Measurements from ENCODE around the gene IL31RA.

IL31RA gene

DNA sequence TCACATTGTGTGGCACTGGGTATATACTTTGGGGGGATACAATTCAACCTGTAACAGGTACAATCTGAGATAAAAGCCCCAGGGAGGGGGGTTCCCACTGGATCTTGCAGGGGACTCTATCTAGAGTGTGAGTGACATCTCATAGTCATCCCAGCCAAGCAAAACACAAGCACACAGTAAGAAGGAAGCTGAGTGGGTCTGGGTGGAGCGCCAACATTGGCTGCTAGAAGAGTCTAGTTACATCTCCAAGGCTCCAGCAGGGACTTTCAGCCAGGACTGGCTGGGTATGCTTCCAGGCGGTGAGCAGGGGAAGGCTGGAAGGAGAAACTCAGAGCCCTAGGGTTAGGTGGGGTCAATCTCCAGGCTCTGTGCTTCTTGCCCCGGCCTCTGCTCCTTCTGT is 53.0 kb downstream of the IL31RA start:
- Histone ChIP-seq H3K27me3 (ENCODE audit: control insufficient read depth, insufficient read depth, low read length) (no peaks in the 10 kb centered on the region), H3K27ac (ENCODE audit: low read length) (no peak overlapping the region), H3K9me3 (ENCODE audit: control insufficient read depth, low read depth, low read length) (no peaks in the 10 kb centered on the region), H3K36me3 (ENCODE audit: control insufficient read depth, low read depth, low read length) (no peaks in the 10 kb centered on the region), H3K9ac (ENCODE audit: low read length) (no peak overlapping the region), H3K4me1 (ENCODE audit: control insufficient read depth, low read depth, low read length) (no peaks in the 10 kb centered on the region), H3K4me3 (ENCODE audit: low read length) (no peak overlapping the region)

DNA sequence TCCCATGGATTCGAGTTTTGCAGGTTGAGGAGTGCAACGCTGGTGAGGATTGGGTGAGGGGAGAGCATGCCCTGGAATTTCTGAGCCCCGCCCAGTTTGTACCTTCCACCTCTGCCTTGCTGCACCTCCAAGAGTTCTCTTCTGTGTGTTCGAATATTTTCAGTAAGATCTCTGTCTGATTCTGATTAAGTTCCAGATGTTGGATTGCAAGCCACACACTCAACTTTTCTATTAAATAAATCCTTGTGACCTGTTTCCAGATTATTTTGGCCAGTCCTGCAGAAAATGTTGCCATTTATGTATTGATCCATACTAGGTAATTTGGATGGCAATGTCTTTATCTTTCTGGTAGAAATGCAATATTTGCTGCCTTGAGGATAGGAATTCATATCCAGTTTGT is 54.1 kb downstream of the IL31RA start:
- no peak overlapping the region for H3K9ac ChIP-seq (ENCODE audit: low read length)
- H3K9me3 ChIP-seq (ENCODE audit: control insufficient read depth, low read depth, low read length): no peaks in the 10 kb centered on the region
- H3K4me1 ChIP-seq (ENCODE audit: control insufficient read depth, low read depth, low read length): no peaks in the 10 kb centered on the region
- no peaks in the 10 kb centered on the region for H3K36me3 ChIP-seq (ENCODE audit: control insufficient read depth, low read depth, low read length)
- no peaks in the 10 kb centered on the region for H3K27me3 ChIP-seq (ENCODE audit: control insufficient read depth, insufficient read depth, low read length)
- no peak overlapping the region for H3K27ac ChIP-seq (ENCODE audit: low read length)
- no peak overlapping the region for H3K4me3 ChIP-seq (ENCODE audit: low read length)

GRCh38 chr5:55907927-55908326 is 56.8 kb downstream of the IL31RA start:
- Histone ChIP-seq H3K9ac (ENCODE audit: low read length) (no peak overlapping the region), H3K27me3 (ENCODE audit: control insufficient read depth, insufficient read depth, low read length) (no peaks in the 10 kb centered on the region), H3K36me3 (ENCODE audit: control insufficient read depth, low read depth, low read length) (no peaks in the 10 kb centered on the region), H3K27ac (ENCODE audit: low read length) (no peak overlapping the region), H3K9me3 (ENCODE audit: control insufficient read depth, low read depth, low read length) (no peaks in the 10 kb centered on the region), H3K4me3 (ENCODE audit: low read length) (no peak overlapping the region), H3K4me1 (ENCODE audit: control insufficient read depth, low read depth, low read length) (no peaks in the 10 kb centered on the region)

- H3K27ac ChIP-seq (ENCODE audit: low read length): no peak overlapping the region
- H3K27me3 ChIP-seq (ENCODE audit: control insufficient read depth, insufficient read depth, low read length): no peaks in the 10 kb centered on the region
- H3K4me1 ChIP-seq (ENCODE audit: control insufficient read depth, low read depth, low read length): no peaks in the 10 kb centered on the region
- H3K36me3 ChIP-seq (ENCODE audit: control insufficient read depth, low read depth, low read length): no peaks in the 10 kb centered on the region
- no peak overlapping the region for H3K4me3 ChIP-seq (ENCODE audit: low read length)
- no peak overlapping the region for H3K9ac ChIP-seq (ENCODE audit: low read length)
- no peaks in the 10 kb centered on the region for H3K9me3 ChIP-seq (ENCODE audit: control insufficient read depth, low read depth, low read length)
These were observed 57.6 kb downstream of the IL31RA start for GRCh38 chr5:55908804-55909203.

- Histone ChIP-seq H3K36me3 (ENCODE audit: control insufficient read depth, low read depth, low read length) (no peaks in the 10 kb centered on the region), H3K27ac (ENCODE audit: low read length) (no peak overlapping the region), H3K9me3 (ENCODE audit: control insufficient read depth, low read depth, low read length) (no peaks in the 10 kb centered on the region), H3K27me3 (ENCODE audit: control insufficient read depth, insufficient read depth, low read length) (no peaks in the 10 kb centered on the region), H3K4me3 (ENCODE audit: low read length) (no peak overlapping the region), H3K4me1 (ENCODE audit: control insufficient read depth, low read depth, low read length) (no peaks in the 10 kb centered on the region), H3K9ac (ENCODE audit: low read length) (no peak overlapping the region)
These were observed 60.9 kb downstream of the IL31RA start for GRCh38 chr5:55911784-55912653.

- no peaks in the 10 kb centered on the region for H3K4me1 ChIP-seq (ENCODE audit: control insufficient read depth, low read depth, low read length)
- H3K36me3 ChIP-seq (ENCODE audit: control insufficient read depth, low read depth, low read length): no peaks in the 10 kb centered on the region
- H3K9ac ChIP-seq (ENCODE audit: low read length): no peak overlapping the region
- no peak overlapping the region for H3K4me3 ChIP-seq (ENCODE audit: low read length)
- H3K9me3 ChIP-seq (ENCODE audit: control insufficient read depth, low read depth, low read length): no peaks in the 10 kb centered on the region
- H3K27ac ChIP-seq (ENCODE audit: low read length): no peak overlapping the region
- no peaks in the 10 kb centered on the region for H3K27me3 ChIP-seq (ENCODE audit: control insufficient read depth, insufficient read depth, low read length)
These were observed 62.6 kb downstream of the IL31RA start for GRCh38 chr5:55913466-55914413.

DNA sequence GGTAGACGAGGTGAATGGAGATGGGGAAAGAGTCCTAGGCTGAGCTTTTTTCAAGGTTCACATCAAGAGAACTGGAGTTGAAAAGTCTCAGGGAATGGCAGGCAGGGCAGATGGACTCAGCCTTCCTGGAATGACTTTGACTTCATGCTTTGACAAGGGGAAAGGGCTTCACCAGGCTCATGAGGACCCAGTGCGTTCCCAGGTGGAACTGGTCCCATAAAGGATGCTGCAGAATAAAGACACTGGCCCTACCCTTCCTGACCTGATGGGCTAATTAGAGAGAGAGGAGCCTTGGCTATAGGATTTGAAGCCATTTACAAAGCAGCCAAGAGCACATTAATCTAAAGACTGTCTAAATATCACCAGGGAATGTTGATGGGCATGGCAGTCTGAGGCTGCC is 63.8 kb downstream of the IL31RA start:
- Histone ChIP-seq H3K9me3 (ENCODE audit: control insufficient read depth, low read depth, low read length) (no peaks in the 10 kb centered on the region), H3K27ac (ENCODE audit: low read length) (no peak overlapping the region), H3K9ac (ENCODE audit: low read length) (no peak overlapping the region), H3K36me3 (ENCODE audit: control insufficient read depth, low read depth, low read length) (no peaks in the 10 kb centered on the region), H3K4me1 (ENCODE audit: control insufficient read depth, low read depth, low read length) (no peaks in the 10 kb centered on the region), H3K27me3 (ENCODE audit: control insufficient read depth, insufficient read depth, low read length) (no peaks in the 10 kb centered on the region), H3K4me3 (ENCODE audit: low read length) (no peak overlapping the region)

DNA sequence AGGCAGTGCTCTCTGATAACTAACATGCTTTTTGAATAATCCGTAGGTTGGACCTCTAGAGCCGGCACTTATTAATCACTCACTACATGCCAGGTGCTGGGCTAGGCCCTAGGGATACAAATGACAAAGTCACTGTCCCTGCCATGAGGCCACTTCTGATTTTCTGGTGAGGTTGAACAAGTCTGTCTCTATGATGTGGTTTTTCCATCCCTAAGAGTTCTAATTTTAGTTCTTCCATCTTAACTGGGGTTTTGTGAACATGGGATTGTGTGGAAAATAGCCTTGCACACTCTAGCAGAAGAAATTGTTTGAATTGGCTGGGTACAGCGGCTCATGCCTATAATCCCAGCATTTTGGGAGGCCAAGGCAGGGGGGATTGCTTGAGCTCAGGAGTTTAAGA is 64.6 kb downstream of the IL31RA start:
- Histone ChIP-seq H3K27ac (ENCODE audit: low read length) (no peak overlapping the region), H3K9ac (ENCODE audit: low read length) (no peak overlapping the region), H3K9me3 (ENCODE audit: control insufficient read depth, low read depth, low read length) (no peaks in the 10 kb centered on the region), H3K4me1 (ENCODE audit: control insufficient read depth, low read depth, low read length) (no peaks in the 10 kb centered on the region), H3K4me3 (ENCODE audit: low read length) (no peak overlapping the region), H3K27me3 (ENCODE audit: control insufficient read depth, insufficient read depth, low read length) (no peaks in the 10 kb centered on the region), H3K36me3 (ENCODE audit: control insufficient read depth, low read depth, low read length) (no peaks in the 10 kb centered on the region)

- Histone ChIP-seq H3K36me3 (ENCODE audit: control insufficient read depth, low read depth, low read length) (no peaks in the 10 kb centered on the region), H3K4me1 (ENCODE audit: control insufficient read depth, low read depth, low read length) (no peaks in the 10 kb centered on the region), H3K9me3 (ENCODE audit: control insufficient read depth, low read depth, low read length) (no peaks in the 10 kb centered on the region)
These were observed 65.8 kb downstream of the IL31RA start for GRCh38 chr5:55916986-55917385.

DNA sequence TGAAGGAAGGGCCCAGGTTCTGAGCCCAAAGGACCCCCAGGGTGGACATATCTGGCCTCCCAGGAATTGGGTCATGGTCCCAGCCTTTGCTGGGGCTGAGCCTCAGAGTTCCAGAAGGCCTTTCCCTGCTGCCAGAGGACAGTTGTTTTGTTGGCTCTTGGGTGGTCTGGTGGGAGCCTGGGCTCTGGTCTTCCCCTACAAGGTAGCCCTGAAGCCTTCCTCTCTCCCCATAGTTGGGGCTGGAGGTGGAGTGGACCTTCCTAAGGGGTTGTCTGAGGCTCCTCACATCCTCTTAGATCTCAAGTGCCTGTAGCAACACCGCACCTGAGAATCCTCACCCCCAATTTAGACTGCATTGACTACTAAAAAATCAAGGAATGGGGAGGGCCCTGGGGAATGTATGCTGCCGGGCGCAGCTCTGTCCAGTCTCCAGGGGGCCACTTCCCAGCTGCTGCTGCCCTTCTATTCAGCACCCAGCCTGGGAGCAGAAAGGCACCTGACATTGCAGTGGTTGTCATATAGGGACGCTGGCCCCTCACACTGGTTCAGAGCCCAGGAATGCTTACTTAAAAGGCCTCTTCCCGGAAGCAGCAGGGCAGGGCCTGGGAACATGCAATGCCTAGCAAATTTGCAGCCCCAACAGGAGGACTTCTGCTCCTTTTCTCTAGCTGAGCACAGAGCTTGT is 66.4 kb downstream of the IL31RA start:
- H3K27ac ChIP-seq (ENCODE audit: low read length): no peak overlapping the region
- H3K9ac ChIP-seq (ENCODE audit: low read length): no peak overlapping the region
- H3K36me3 ChIP-seq (ENCODE audit: control insufficient read depth, low read depth, low read length): no peaks in the 10 kb centered on the region
- no peaks in the 10 kb centered on the region for H3K27me3 ChIP-seq (ENCODE audit: control insufficient read depth, insufficient read depth, low read length)
- H3K4me1 ChIP-seq (ENCODE audit: control insufficient read depth, low read depth, low read length): no peaks in the 10 kb centered on the region
- no peaks in the 10 kb centered on the region for H3K9me3 ChIP-seq (ENCODE audit: control insufficient read depth, low read depth, low read length)
- no peak overlapping the region for H3K4me3 ChIP-seq (ENCODE audit: low read length)

More at GRCh38 chr5:55916986-55917385, 65.8 kb downstream of the IL31RA start:
- H3K4me3 ChIP-seq (ENCODE audit: low read length): no peak overlapping the region
- H3K27me3 ChIP-seq (ENCODE audit: control insufficient read depth, insufficient read depth, low read length): no peaks in the 10 kb centered on the region
- H3K9ac ChIP-seq (ENCODE audit: low read length): no peak overlapping the region
- no peak overlapping the region for H3K27ac ChIP-seq (ENCODE audit: low read length)

All from iPS-18a (cell line).